ENCODE data around the gene ZBTB5. TPM values are rescaled to one million over a fixed set of nuclear protein-coding genes. Genes with fewer than 3 reads are reported as not detected.

Gene ZBTB5
- total and polyA plus RNA-seq, 9 of the 15 experiments (the other 6 are each of a cell fraction or from before 2014, with no cell fraction given), result 2.3 to 43.2 (median 15.5) TPM

GRCh38 chr9:37464426-37465248 lies 613 bp downstream of the ZBTB5 start (continued):
- peak in 1 of 2 experiments; percentile 54; a peak in 1 of 4 replicates for TF ChIP-seq MAZ (CRISPR knock-in tag; conservative IDR thresholded peaks at IDR 0.05 in 1 of 2, IDR thresholded peaks at IDR 0.05 in 1 of 2)
- TF ChIP-seq IRF2 (CRISPR knock-in tag; IDR thresholded peaks at IDR 0.05), result no peak
- no peak for TF ChIP-seq ZNF408 (CRISPR knock-in tag; IDR thresholded peaks at IDR 0.05; ENCODE audit: low read depth)
- no peak for TF ChIP-seq KLF10 (CRISPR knock-in tag; IDR thresholded peaks at IDR 0.05)
- TF ChIP-seq ZNF655 (CRISPR knock-in tag; IDR thresholded peaks at IDR 0.05), result no peak
- no peak for TF ChIP-seq TOE1 (IDR thresholded peaks at IDR 0.05; ENCODE audit: borderline replicate concordance)
- peak; percentile 59; the same call in 1 of the 2 replicates for TF ChIP-seq TOE1 (CRISPR knock-in tag; IDR thresholded peaks at IDR 0.05; ENCODE audit: borderline replicate concordance, low read depth)
- no peak for TF ChIP-seq NELFE (IDR thresholded peaks at IDR 0.05; ENCODE audit: insufficient read depth, insufficient read length)
- TF ChIP-seq ZNF134 (CRISPR knock-in tag; conservative IDR thresholded peaks at IDR 0.05), result no peak
- no peak for TF ChIP-seq PATZ1 (CRISPR knock-in tag; IDR thresholded peaks at IDR 0.05; ENCODE audit: borderline replicate concordance)
- TF ChIP-seq PTTG1 (tag; IDR thresholded peaks at IDR 0.05; ENCODE audit: low read depth), result no peak
- TF ChIP-seq MXI1 (IDR thresholded peaks at IDR 0.05; ENCODE audit: low read depth, low read length), result no peak
- no peak for TF ChIP-seq GABPA (tag; conservative IDR thresholded peaks at IDR 0.05; ENCODE audit: low read depth)
- no peak for TF ChIP-seq GTF2F1 (IDR thresholded peaks at IDR 0.05; ENCODE audit: low read depth, low read length)
- no peak for TF ChIP-seq ZNF778 (CRISPR knock-in tag; IDR thresholded peaks at IDR 0.05)
- TF ChIP-seq ATF2 (CRISPR knock-in tag; IDR thresholded peaks at IDR 0.05), result no peak
- 0 out of 2 replicates have a peak, but pooled peaks have one; percentile 33 for TF ChIP-seq CREB1 (IDR thresholded peaks at IDR 0.05)
- TF ChIP-seq CREB1 (CRISPR knock-in tag; IDR thresholded peaks at IDR 0.05), result no peak
- TF ChIP-seq PREB (CRISPR knock-in tag; IDR thresholded peaks at IDR 0.05), result no peak
- no peak for TF ChIP-seq NR4A1 (CRISPR knock-in tag; IDR thresholded peaks at IDR 0.05)
- TF ChIP-seq NR4A1 (tag; IDR thresholded peaks at IDR 0.05), result no peak
- TF ChIP-seq FOXJ3 (CRISPR knock-in tag; IDR thresholded peaks at IDR 0.05), result no peak
- TF ChIP-seq IFI16 (CRISPR knock-in tag; IDR thresholded peaks at IDR 0.05), result no peak

All from K562 (cell line).